K562 (cell line): ENCODE results near the gene KIF15. TPM values are rescaled to one million over a fixed set of nuclear protein-coding genes. Genes with fewer than 3 reads are reported as not detected.

Experiments used
- ATAC-seq: fragments of 200-7000 bp; cut with Tn5 transposase; 3 replicates; pipeline ENCODE4 v1.9.1; 2020; ENCODE audit warnings: moderate library complexity
- BruUV-seq: library from RNA; stranded (reverse); fragments of 400-500 nt; replicated peaks from 2 replicates; lab custom pipeline; 2021; lab: Mats Ljungman, UMichigan
- CTCF ChIA-PET: fragments of 300-600 bp; formaldehyde crosslinking; extraction: SDS; loops from one replicate; lab custom pipeline; 2021; ENCODE audit warnings: low intra/inter-chr PET ratio; lab: Yijun Ruan, JAX
- POLR2A ChIA-PET: fragments of 300-600, 350-650 bp; sonication (Branson Sonifier 250); formaldehyde crosslinking; extraction: SDS; loops from one replicate; lab custom pipeline; 2021; ENCODE audit warnings: antibody characterized with exemption, inconsistent platforms; lab: Yijun Ruan, JAX
- DNase-seq, 4 experiments: peaks; one replicate each; pipeline versions ENCODE4 v3.0.0 to v3.0.0-alpha.2; 2011 to 2018; ENCODE audit warnings: low spot score in 3 of 4, mixed read lengths in 3 of 4; ENCODE audit errors: extremely low read depth in 1 of 4
- FAIRE-seq: peaks from 2 replicates; lab custom pipeline; 2011; peaks lifted over from hg19 to GRCh38; lab: Jason Lieb, UNC
- H2AFZ ChIP-seq: 2 replicates; pipeline ENCODE4 v1.6.0; 2011; ENCODE audit warnings: low read depth, low read length, control low read depth, inconsistent platforms
- H3K27ac ChIP-seq: fragments of 200-600 bp; 3 replicates; pipeline ENCODE4 v1.8.0; 2011; ENCODE audit warnings: low read depth, mild to moderate bottlenecking, control low read depth, inconsistent platforms, low read length, moderate library complexity, mixed read lengths; ENCODE audit errors: extremely low read depth
- H3K27me3 ChIP-seq, 2 experiments: fragments of 300-600 bp in 1 of 2; 2 replicates in 1 of 2; 3 replicates in 1 of 2; pipeline versions ENCODE4 v1.6.0 to v1.8.0; 2011; ENCODE audit warnings: inconsistent platforms in 2 of 2, low read length in 2 of 2, mild to moderate bottlenecking in 1 of 2, mixed read lengths in 1 of 2, moderate library complexity in 1 of 2; ENCODE audit not compliant: control insufficient read depth in 2 of 2, insufficient read depth in 2 of 2
- H3K36me3 ChIP-seq: fragments of 300-600 bp; 3 replicates; pipeline ENCODE4 v1.8.0; 2011; ENCODE audit warnings: mild to moderate bottlenecking, low read length, inconsistent platforms; ENCODE audit not compliant: control insufficient read depth, insufficient read depth
- H3K4me1 ChIP-seq, 2 experiments: fragments of 200-600 bp in 1 of 2; replicated peaks in 1 of 2; 2 replicates in 1 of 2; 3 replicates in 1 of 2; pipeline versions ENCODE4 v1.5.1 to v1.8.0; 2011; ENCODE audit warnings: inconsistent platforms in 2 of 2, low read length in 2 of 2, mild to moderate bottlenecking in 1 of 2, mixed read lengths in 1 of 2, moderate library complexity in 1 of 2; ENCODE audit not compliant: control insufficient read depth in 2 of 2, insufficient read depth in 2 of 2
- H3K4me2 ChIP-seq: 2 replicates; pipeline ENCODE4 v1.6.1; 2011; ENCODE audit warnings: low read length, control low read depth, inconsistent platforms, mixed read lengths; ENCODE audit not compliant: insufficient read depth
- H3K4me3 ChIP-seq: fragments of 200-600 bp; sonication (generic), shearing (Covaris generic); 2 replicates; pipeline ENCODE4 v1.5.1; 2016; ENCODE audit warnings: control low read depth, inconsistent platforms
- H3K79me2 ChIP-seq: fragments of 200-600 bp; 3 replicates; pipeline ENCODE4 v1.8.0; 2011; ENCODE audit warnings: low read length, inconsistent platforms; ENCODE audit not compliant: control insufficient read depth, insufficient read depth
- H3K9ac ChIP-seq, 2 experiments: 2 replicates each; pipeline versions ENCODE4 v1.6.0 to v1.6.1; 2011; ENCODE audit warnings: low read depth in 2 of 2, low read length in 2 of 2, control low read depth in 1 of 2, inconsistent platforms in 1 of 2, mild to moderate bottlenecking in 1 of 2, mixed read lengths in 1 of 2; ENCODE audit not compliant: insufficient read depth in 1 of 2
- H3K9me1 ChIP-seq: one replicate; pipeline ENCODE4 v1.6.0; 2011; ENCODE audit warnings: inconsistent platforms, mild to moderate bottlenecking, low read length, moderate library complexity; ENCODE audit not compliant: control insufficient read depth, insufficient read depth
- H3K9me3 ChIP-seq: replicated peaks from 2 replicates; pipeline ENCODE4 v1.5.1; 2011; ENCODE audit warnings: low read depth, low read length, inconsistent platforms; ENCODE audit not compliant: control insufficient read depth, insufficient read depth
- H4K20me1 ChIP-seq: replicated peaks from 2 replicates; pipeline ENCODE4 v1.6.1; 2011; ENCODE audit warnings: low read length, inconsistent platforms, mixed read lengths; ENCODE audit not compliant: control insufficient read depth, insufficient read depth
- CEBPB ChIP-seq: fragments of 450-650 bp; IDR thresholded peaks from 2 replicates; pipeline ENCODE4 v1.6.1; 2016; ENCODE audit warnings: missing genetic modification characterization, missing compliant biosample characterization
- CEBPG ChIP-seq, 3 experiments: fragments of 200-800 bp in 1 of 3; sonication (Bioruptor generic) in 1 of 3; sonication (generic) in 1 of 3; formaldehyde crosslinking in 1 of 3; IDR thresholded peaks in 2 of 3; conservative IDR thresholded peaks in 1 of 3; 2 replicates each; pipeline versions ENCODE4 v1.6.1 to v1.8.0; 2016 to 2022; ENCODE audit warnings: missing compliant biosample characterization in 2 of 3, missing genetic modification characterization in 2 of 3, mild to moderate bottlenecking in 1 of 3, missing genetic modification reagents in 1 of 3
- EP400 ChIP-seq: fragments of 450-650 bp; IDR thresholded peaks from 2 replicates; pipeline ENCODE4 v1.6.1; 2017; ENCODE audit warnings: antibody characterized with exemption, mild to moderate bottlenecking, moderate library complexity
- POLR2G ChIP-seq: fragments of 200-400 bp; formaldehyde crosslinking; IDR thresholded peaks from 2 replicates; pipeline ENCODE4 v1.6.1; 2017; ENCODE audit warnings: low read depth, mild to moderate bottlenecking, antibody characterized with exemption, low read length, moderate library complexity
- SRSF7 ChIP-seq: fragments of 200-400 bp; formaldehyde crosslinking; optimal IDR thresholded peaks from 2 replicates; pipeline ENCODE3; 2017; ENCODE audit warnings: mild to moderate bottlenecking, low read depth, low read length
- ZNF778 ChIP-seq: fragments of 450-650 bp; formaldehyde crosslinking; IDR thresholded peaks from 2 replicates; pipeline ENCODE4 v1.4.0; 2020; ENCODE audit warnings: mild to moderate bottlenecking, moderate library complexity
- ZNF780A ChIP-seq: fragments of 250-450 bp; sonication (Bioruptor Pico); IDR thresholded peaks from 2 replicates; pipeline ENCODE4 v1.5.0; 2021; ENCODE audit warnings: mild to moderate bottlenecking
- WGBS: fragments of 100-300 bp; shearing (Covaris generic); methylation state at CpG from one replicate; pipeline ENCODE4 v1.1.6; 2016; ENCODE audit warnings: low coverage, mixed read lengths; ENCODE audit not compliant: insufficient coverage; ENCODE audit errors: missing lambda C conversion rate; 5-methylcytosine and 5-hydroxymethylcytosine counted together
- in situ Hi-C: fragments of 300-500 bp; cut with MboI; formaldehyde crosslinking; loops from 4 replicates; pipeline ENCODE4 v1.15.0; 2018; ENCODE audit warnings: inconsistent platforms, mixed read lengths
- intact Hi-C: fragments of 100-400 bp; cut with micrococcal nuclease; formaldehyde crosslinking; loops from 2 replicates; pipeline ENCODE4 v1.14.2; 2022
- polyA plus RNA-seq, 8 experiments: library from polyadenylated mRNA; depleted of rRNA in 4 of 8; stranded (reverse) in 5 of 8; unstranded in 3 of 8; fragments of >200 nt; fragmentation: Nextera tagmentation in 2 of 8; fragmentation: Illumina TruSeq in 1 of 8; extraction: Ambion mirVana in 2 of 8; extraction: Trizol in 1 of 8; gene quantifications; 2 replicates each; pipeline versions ENCODE4 v1.2.1 to v1.2.3, GENCODE V29; 2011 to 2014; ENCODE audit warnings: inconsistent platforms in 1 of 8, missing spikeins in 1 of 8
- total RNA-seq, 7 experiments: library from RNA; depleted of rRNA in 6 of 7; stranded (reverse); fragments of >200 nt in 6 of 7; fragmentation: Illumina TruSeq in 2 of 7; extraction: Trizol in 2 of 7; gene quantifications; 2 replicates each; pipeline versions ENCODE4 v1.2.1 to v1.2.3, GENCODE V29; 2011 to 2021; ENCODE audit warnings: low replicate concordance in 1 of 7

Gene KIF15
- total and polyA plus RNA-seq, 9 of the 15 experiments (the other 6 are each of a cell fraction or from before 2014, with no cell fraction given): 9.0 to 45.9 (median 26.0) TPM

- ChIA-PET CTCF (no interaction called here), POLR2A (no interaction called here)
- no TSS peak for BruUV-seq
- no peak overlapping the region for H3K9ac ChIP-seq
- 63% methylated on average over 2 of the region's 2 CpGs for WGBS
- ATAC-seq (no peak), FAIRE-seq (no peak), DNase-seq (no peak)
- no peak overlapping the region for H3K27ac ChIP-seq
- no peak overlapping the region for H3K4me3 ChIP-seq
- no peaks in the 10 kb centered on the region for H4K20me1 ChIP-seq
- H3K9me3 ChIP-seq: no peaks in the 10 kb centered on the region
- intact Hi-C loops (no loop called here), in situ Hi-C loops (no loop called here)
- H3K4me2 ChIP-seq: no peak overlapping the region
- no peaks in the 10 kb centered on the region for H3K9me1 ChIP-seq
- peaks cover 88% of the 10 kb centered on the region for H3K36me3 ChIP-seq
- no peaks in the 10 kb centered on the region for H3K79me2 ChIP-seq
- H3K27me3 ChIP-seq: no peaks in the 10 kb centered on the region
- no peak overlapping the region for H2AFZ ChIP-seq
- no peaks in the 10 kb centered on the region for H3K4me1 ChIP-seq
- no peak for TF ChIP-seq EP400
- no peak for TF ChIP-seq ZNF778
- peak; percentile 52 for TF ChIP-seq CEBPB
- no peak for TF ChIP-seq CEBPG (CRISPR knock-in tag; IDR thresholded peaks at IDR 0.05)
- peak in 1 of 2 experiments; percentile 46; a peak in 2 of 4 replicates for TF ChIP-seq CEBPG (tag; conservative IDR thresholded peaks at IDR 0.05 in 1 of 2, IDR thresholded peaks at IDR 0.05 in 1 of 2)
- no peak for TF ChIP-seq SRSF7
Measured at GRCh38 chr3:44802011-44802410, 40.4 kb downstream of the KIF15 start.

- H3K79me2 ChIP-seq: no peaks in the 10 kb centered on the region
- ChIA-PET CTCF (no interaction called here), POLR2A (no interaction called here)
- no peak overlapping the region for H3K4me3 ChIP-seq
- TF ChIP-seq ZNF780A (CRISPR knock-in tag) (no peak), POLR2G (no peak)
- in situ Hi-C loops: no loop called here
- BruUV-seq: no TSS peak
- H3K36me3 ChIP-seq: peaks cover 85% of the 10 kb centered on the region
- H3K4me2 ChIP-seq: no peak overlapping the region
- H4K20me1 ChIP-seq: no peaks in the 10 kb centered on the region
- no peaks in the 10 kb centered on the region for H3K4me1 ChIP-seq
- no peak overlapping the region for H3K27ac ChIP-seq
- H3K27me3 ChIP-seq: no peaks in the 10 kb centered on the region
- no peaks in the 10 kb centered on the region for H3K9me3 ChIP-seq
- H2AFZ ChIP-seq: no peak overlapping the region
- no peaks in the 10 kb centered on the region for H3K9me1 ChIP-seq
- WGBS: 60% methylated on average over 2 of the region's 2 CpGs
- no peak for DNase-seq
- intact Hi-C loops: no loop called here
- FAIRE-seq: peak; percentile 15
- no peak overlapping the region for H3K9ac ChIP-seq
- no peak for ATAC-seq
Measured at GRCh38 chr3:44803298-44803697, 41.7 kb downstream of the KIF15 start.
